Right lung (tissue), 5 donors: ENCODE data around the gene NPHP3. TPM values are rescaled to one million over a fixed set of nuclear protein-coding genes. Genes with fewer than 3 reads are reported as not detected.
"Not testable (repeated sequence)": the region's sequence is repeated elsewhere in the genome, so short reads cannot be mapped to it uniquely, and the experiment has no call there.

Source experiments
- DNase-seq, 2 donors: peaks; one replicate each; pipeline ENCODE4 v3.0.0-alpha.2; 2013
- polyA plus RNA-seq, 5 donors: library from polyadenylated mRNA; unstranded; fragments of 120-200 nt; gene quantifications; one replicate each; pipeline versions ENCODE4 v1.2.1 to v1.2.3, GENCODE V29; 2013; ENCODE audit warnings: inconsistent platforms in 1 of 5, low replicate concordance in 1 of 5; ENCODE audit not compliant: insufficient read length in 5 of 5, insufficient read depth in 1 of 5

The NPHP3 gene
- polyA plus RNA-seq, 5 donors = 59.2 to 123 (median 89.0) TPM

GRCh38 chr3:132652640-132653270 is 69.5 kb downstream of the NPHP3 start:
- no peak for DNase-seq

- DNase-seq = no peak
Measured at GRCh38 chr3:132650153-132650552, 72.1 kb downstream of the NPHP3 start.

- DNase-seq = no peak
Measured at GRCh38 chr3:132645058-132645457, 77.2 kb downstream of the NPHP3 start.

- DNase-seq = no peak
Measured at GRCh38 chr3:132643366-132643765, 78.8 kb downstream of the NPHP3 start.

GRCh38 chr3:132642539-132642847 is 79.7 kb downstream of the NPHP3 start:
- DNase-seq = no peak

GRCh38 chr3:132641837-132642538 is 80.2 kb downstream of the NPHP3 start:
- DNase-seq = peak in 1 of 2 donors; percentile 19

GRCh38 chr3:132641427-132641826 is 80.8 kb downstream of the NPHP3 start:
- DNase-seq = not testable (repeated sequence)

GRCh38 chr3:132638706-132639105 is 83.5 kb downstream of the NPHP3 start:
- no peak for DNase-seq

- no peak for DNase-seq
Measured at GRCh38 chr3:132637590-132637989, 84.6 kb downstream of the NPHP3 start.

- no peak for DNase-seq
Measured at GRCh38 chr3:132635052-132635451, 87.2 kb downstream of the NPHP3 start.

Other genes starting within 250 kb of the NPHP3 start
- 1 to 10 TPM; 1.0 to 2.6 (median 1.4) TPM for gene ACKR4, start 125.1 kb downstream of the NPHP3 start, polyA plus RNA-seq
- gene ACAD11, start 62.6 kb downstream of the NPHP3 start, polyA plus RNA-seq = 10 to 100 TPM; 23.6 to 46.7 (median 32.1) TPM
- gene UBA5, start 62.1 kb downstream of the NPHP3 start, polyA plus RNA-seq = 10 to 100 TPM; 56.8 to 93.6 (median 81.1) TPM